Neutrophil (primary cell): ENCODE measurements around the gene DCDC2.

Source experiments
- H3K27ac ChIP-seq: fragments of 200-600 bp; sonication (generic); 2 replicates; pipeline ENCODE4 v1.5.1; 2016; ENCODE audit warnings: mild to moderate bottlenecking, moderate library complexity
- H3K27me3 ChIP-seq: fragments of 200-600 bp; sonication (generic); 2 replicates; pipeline ENCODE4 v1.6.0; 2016; ENCODE audit warnings: mild to moderate bottlenecking
- H3K36me3 ChIP-seq: fragments of 200-600 bp; sonication (generic); 2 replicates; pipeline ENCODE4 v1.5.1; 2017
- H3K4me1 ChIP-seq, 2 experiments: fragments of 200-600 bp in 1 of 2; sonication (generic) in 1 of 2; 1 replicate in 1 of 2; 2 replicates in 1 of 2; pipeline versions ENCODE4 v1.5.1 to v1.6.1; 2013 to 2016; ENCODE audit warnings: low read depth in 1 of 2, low read length in 1 of 2, mild to moderate bottlenecking in 1 of 2, moderate library complexity in 1 of 2; ENCODE audit not compliant: control insufficient read depth in 1 of 2, insufficient read depth in 1 of 2
- H3K4me3 ChIP-seq, 2 experiments: fragments of 200-600 bp in 1 of 2; sonication (generic) in 1 of 2; 1 replicate in 1 of 2; 2 replicates in 1 of 2; pipeline ENCODE4 v1.5.1; 2013 to 2016; ENCODE audit warnings: low read depth in 1 of 2, low read length in 1 of 2, mild to moderate bottlenecking in 1 of 2, moderate library complexity in 1 of 2
- H3K9me3 ChIP-seq: fragments of 200-600 bp; sonication (generic); 2 replicates; pipeline ENCODE4 v1.5.1; 2016
- TF ChIP-seq, protein P1 (sequence below): fragments of 200-600 bp; sonication (generic); IDR thresholded peaks from 2 replicates; pipeline ENCODE4 v1.5.1; 2016; ENCODE audit warnings: antibody characterized with exemption

The DCDC2 gene

DNA sequence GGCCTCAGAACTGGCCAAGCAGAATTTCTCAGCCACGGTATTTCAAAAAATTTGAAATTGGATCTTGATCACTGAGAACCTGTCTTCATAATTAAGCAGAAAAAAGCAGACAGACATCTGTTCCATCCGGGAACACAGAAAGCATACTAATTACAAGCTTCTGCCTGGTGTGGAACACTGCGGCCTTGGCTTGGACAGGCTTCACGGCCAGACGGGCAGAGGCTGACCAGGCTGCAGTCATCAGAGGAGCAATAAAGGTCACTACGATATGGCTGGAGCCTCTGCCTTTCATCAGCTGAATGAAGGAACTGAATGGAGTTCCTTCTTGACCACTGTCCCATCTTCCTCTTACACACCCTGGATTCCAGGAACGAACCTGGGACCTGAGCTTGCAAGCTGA, 235.7 kb downstream of the DCDC2 start:
- TF ChIP-seq, protein P1, sequence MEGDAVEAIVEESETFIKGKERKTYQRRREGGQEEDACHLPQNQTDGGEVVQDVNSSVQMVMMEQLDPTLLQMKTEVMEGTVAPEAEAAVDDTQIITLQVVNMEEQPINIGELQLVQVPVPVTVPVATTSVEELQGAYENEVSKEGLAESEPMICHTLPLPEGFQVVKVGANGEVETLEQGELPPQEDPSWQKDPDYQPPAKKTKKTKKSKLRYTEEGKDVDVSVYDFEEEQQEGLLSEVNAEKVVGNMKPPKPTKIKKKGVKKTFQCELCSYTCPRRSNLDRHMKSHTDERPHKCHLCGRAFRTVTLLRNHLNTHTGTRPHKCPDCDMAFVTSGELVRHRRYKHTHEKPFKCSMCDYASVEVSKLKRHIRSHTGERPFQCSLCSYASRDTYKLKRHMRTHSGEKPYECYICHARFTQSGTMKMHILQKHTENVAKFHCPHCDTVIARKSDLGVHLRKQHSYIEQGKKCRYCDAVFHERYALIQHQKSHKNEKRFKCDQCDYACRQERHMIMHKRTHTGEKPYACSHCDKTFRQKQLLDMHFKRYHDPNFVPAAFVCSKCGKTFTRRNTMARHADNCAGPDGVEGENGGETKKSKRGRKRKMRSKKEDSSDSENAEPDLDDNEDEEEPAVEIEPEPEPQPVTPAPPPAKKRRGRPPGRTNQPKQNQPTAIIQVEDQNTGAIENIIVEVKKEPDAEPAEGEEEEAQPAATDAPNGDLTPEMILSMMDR = no peak

More for the DNA sequence above, 235.7 kb downstream of the DCDC2 start:
- Histone ChIP-seq H3K9me3 (no peaks in the 10 kb centered on the region), H3K4me1 (no peaks in the 10 kb centered on the region), H3K27ac (no peak overlapping the region), H3K36me3 (no peaks in the 10 kb centered on the region), H3K27me3 (peaks cover 24% of the 10 kb centered on the region), H3K4me3 (no peak overlapping the region)
